Measurements from ENCODE around the gene RFT1.

GRCh38 chr3:53109891-53110771 lies 20.1 kb downstream of the RFT1 start:
- TF ChIP-seq ZNF274 (IDR thresholded peaks at IDR 0.05; ENCODE audit: low read length), result no peak
- TF ChIP-seq ZNF274 (tag by site-specific recombination; IDR thresholded peaks at IDR 0.05; ENCODE audit: borderline replicate concordance), result no peak
- TF ChIP-seq ZFHX2 (tag by site-specific recombination; conservative IDR thresholded peaks at IDR 0.05), result no peak
- TF ChIP-seq CTCF (tag by site-specific recombination; IDR thresholded peaks at IDR 0.05), result peak; percentile 25; the same call in 1 of the 2 replicates
- no peak for TF ChIP-seq KLF16 (tag by site-specific recombination; IDR thresholded peaks at IDR 0.05)
- no peak for TF ChIP-seq REST (tag by site-specific recombination; IDR thresholded peaks at IDR 0.05)
